DND-41 (cell line): ENCODE data around the gene MAP3K14.

ENCODE experiments used
- CTCF ChIP-seq: IDR thresholded peaks from 2 replicates; pipeline ENCODE4 v1.5.1; 2012; ENCODE audit warnings: borderline replicate concordance, low read length, moderate library complexity, mild to moderate bottlenecking; ENCODE audit not compliant: poor library complexity, severe bottlenecking; ENCODE audit errors: extremely low read depth
- EZH2 ChIP-seq: IDR thresholded peaks from 3 replicates; pipeline ENCODE4 v1.6.1; 2012; ENCODE audit warnings: borderline replicate concordance, low read depth, mild to moderate bottlenecking, moderate library complexity, low read length, inconsistent platforms; ENCODE audit not compliant: severe bottlenecking

- TF ChIP-seq CTCF = no peak
- no peak for TF ChIP-seq EZH2
These were observed 29.6 kb upstream of the MAP3K14 start for GRCh38 chr17:45346216-45347015.
